GM21529 (cell line): ENCODE measurements around the gene GLIS1.

Experiments used
- ATAC-seq: cut with Tn5 transposase; IDR thresholded peaks from one replicate; pipeline ENCODE4 v1.9.1; 2021; ENCODE audit not compliant: unreplicated experiment

Gene GLIS1

DNA sequence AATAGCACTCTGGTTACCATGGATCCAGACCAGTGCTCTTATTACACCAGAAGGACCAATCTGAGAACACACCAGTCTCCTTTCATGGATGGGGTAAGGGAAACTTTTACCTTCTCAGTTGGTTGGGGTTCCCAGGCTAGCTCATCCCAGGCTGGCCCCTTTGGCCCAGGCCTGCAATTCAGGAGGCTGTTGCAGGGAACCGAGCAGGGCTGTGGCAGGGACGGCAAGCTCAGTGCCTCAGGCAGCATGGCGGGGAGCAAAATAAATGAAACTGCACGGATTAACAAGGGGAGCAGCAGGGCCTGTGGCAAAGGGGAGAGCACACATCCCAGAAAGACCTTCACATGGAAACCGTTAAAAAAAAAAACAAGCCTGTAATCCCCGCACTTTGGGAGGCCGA, 222.8 kb downstream of the GLIS1 start:
- no peak for ATAC-seq

DNA sequence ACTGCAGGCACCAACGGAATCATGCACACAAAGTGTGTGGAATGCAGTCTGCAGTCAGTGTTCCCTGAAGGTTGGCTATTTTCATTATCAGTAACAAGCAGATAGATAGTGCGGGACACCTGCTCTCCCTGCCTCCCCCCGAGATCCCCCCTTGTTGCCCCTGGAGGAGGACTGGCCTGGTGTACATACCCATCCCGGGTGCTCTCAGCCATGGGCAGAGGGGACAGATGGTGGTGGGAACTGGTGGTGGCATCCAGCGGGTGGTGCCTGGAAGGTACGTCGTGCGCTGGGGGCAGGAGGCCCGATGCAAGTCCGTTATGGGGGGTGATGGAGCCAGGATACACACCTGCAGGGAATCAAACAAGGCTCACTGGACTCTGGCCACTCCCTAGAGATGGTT, 224.5 kb downstream of the GLIS1 start:
- no peak for ATAC-seq

DNA sequence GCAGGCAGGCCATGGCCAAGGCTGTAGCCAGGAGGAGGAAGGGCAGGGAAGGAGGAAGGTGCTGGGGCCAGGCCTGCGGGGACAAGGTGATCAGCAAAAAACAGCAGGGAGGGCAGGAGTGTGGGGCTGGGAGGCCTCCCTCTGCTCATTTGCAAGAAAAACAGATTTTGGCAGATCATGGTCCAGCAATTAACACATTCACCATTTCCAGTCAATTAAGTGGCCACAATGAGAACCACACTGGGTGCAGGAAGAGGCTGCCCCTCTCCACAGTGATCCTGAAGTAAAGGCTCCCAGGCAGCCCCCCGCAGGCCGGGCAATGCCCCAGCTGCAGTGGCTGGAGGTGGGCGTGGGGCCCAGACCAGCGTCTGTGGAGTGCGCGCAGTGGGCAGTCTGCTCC, 225.1 kb downstream of the GLIS1 start:
- ATAC-seq, result no peak

DNA sequence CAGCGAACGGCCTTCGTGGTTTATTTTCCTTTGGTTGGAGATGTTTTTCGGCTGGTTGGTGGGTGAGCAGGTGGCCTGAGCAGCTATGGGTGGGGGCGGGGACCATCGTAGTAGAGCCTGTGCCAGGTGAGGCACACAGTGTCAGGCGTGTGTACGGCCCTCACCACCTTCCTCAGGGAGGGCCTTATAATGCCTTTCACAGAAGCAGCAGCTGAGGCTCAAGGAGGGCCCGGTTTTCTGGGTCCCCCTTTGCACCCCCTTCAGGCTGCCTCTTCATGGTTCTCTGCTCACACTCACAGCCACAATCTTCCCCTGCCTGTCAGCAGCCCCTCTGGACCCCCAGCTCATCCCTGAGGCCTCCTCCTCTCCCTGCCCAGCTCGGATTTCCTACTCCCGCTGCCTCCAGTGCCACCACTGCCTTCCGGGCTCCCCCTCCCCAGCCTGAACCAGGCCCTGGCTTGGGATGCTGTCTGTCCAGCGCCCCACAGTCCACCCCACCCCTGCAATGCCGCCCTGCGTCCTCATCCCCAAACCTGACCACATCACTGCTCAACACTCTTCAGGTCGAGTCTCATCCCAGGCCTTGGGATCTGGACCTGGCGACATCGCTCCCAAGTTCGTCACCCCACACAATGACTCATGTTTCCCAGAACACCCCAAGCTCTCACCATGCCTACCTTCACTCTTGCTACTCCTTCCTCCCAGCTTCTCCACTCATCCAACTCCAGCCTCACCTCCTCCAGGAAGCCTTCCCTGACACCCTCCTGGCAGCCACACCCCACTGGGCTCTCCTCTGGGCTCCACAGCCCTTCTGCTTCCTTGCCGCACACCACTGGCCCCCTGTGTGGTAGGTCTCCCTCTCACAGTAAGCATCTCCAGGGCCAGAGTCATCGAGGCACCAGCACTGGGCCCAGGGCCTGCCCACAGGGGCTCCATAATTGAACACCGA, 225.9 kb downstream of the GLIS1 start:
- no peak for ATAC-seq

DNA sequence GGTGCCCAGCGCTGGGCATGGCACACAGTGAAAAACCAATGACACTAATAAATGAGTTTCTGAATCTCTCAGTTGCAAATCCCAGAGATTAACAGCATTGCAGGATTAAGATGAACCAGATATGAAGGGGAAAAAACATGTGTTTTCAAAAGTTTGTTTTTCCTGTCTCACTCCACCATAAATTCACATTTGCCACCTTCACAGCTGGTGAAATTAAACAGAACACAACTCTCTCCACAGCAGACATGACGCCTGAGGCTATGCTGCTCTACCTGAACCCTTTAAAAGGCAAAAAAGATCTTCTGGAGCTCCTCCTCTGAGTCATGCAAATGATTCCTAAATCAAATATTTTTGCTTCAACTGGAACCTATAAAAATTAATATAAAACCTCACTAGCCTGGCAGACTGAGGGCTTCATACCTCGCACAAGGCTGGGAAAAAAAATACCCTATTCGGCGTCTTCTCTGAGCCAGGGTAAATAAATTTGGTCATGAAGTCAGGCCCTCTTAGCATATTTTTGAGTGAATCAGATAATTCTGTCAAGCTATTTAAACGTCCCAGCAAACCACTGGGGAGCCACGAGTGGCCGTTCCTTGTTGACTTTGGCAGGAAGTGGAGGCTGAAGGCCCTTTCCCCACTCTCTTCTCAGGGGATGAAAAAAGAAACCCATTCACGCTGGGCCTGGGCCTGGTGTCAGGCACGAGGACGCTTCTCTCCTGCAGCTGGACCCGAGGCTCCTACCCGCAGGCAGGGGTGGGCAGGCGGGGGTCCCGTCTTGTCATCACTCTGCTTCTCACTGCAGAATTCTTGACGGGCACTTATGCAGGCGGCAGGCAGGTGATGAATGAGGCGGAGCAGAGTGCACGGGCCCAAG, 226.8 kb downstream of the GLIS1 start:
- ATAC-seq, result no peak

DNA sequence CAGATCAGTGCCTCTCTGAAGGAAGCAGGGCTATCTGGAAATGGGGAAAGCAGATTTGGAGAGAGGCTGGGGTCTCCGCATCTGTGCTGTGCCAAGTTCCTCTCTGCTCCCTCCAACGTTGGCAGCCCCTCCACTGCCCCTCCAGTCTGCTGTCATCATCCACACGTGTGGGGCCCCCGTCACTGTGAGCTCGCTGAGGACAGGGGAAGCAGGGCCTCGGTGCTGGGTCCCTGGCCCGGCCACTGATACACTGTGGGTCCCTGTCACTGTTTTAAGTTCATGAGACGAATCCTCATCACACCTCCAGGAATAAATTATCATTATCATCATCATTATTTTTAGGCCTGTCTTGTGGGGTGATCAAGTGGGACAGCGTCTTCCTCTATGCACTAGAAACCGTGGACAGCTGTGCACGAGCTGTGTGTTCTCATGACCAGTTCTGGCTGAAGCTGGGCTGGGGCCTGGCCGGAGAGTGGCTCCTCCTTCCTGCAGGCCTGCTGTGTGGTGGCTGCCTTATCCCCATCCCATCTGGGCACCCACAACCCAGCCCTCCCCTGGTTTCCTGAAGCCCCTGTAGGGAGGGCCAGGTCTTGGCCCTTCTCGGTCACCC, 227.5 kb downstream of the GLIS1 start:
- no peak for ATAC-seq

DNA sequence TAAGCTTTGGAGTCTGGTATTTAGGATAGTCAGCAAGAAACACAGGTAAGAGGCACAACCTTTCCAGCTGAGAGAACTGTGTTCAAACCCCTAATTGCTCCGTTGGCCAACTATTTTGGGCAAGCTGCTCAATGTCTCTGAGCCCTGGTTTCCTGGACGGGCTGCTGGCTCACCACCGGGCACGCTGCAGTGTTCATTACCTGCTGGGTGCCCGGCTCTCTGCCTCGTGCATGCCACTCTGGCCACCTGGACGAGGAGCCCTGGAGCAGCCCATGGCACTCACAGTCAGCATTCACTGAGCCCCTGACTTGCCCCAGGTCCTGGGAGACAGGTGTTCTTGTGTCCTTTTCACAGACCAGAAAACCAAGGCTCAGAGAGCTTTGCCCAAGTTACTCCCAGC, 228.7 kb downstream of the GLIS1 start:
- no peak for ATAC-seq

DNA sequence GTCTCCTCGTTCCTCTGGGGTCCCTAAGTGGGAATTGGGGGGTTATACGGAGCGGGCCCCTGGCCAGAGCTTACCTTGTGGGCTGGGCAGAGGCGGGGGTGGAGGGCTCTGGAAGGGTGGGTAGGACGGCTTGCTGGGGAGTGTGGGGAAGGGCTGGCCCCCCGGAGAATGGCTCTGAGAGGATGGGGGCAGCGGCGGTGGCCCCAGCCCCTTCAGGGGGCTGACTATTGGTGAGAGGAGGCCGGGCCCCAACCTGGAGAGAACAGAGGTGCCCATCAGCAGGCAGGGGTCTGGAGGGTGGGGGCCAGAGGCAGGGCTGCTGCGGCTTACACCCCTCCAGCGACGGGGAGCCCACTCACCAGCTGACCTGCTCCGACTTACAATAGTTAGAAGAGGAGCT, 229.2 kb downstream of the GLIS1 start:
- no peak for ATAC-seq

- no peak for ATAC-seq
Observed at GRCh38 chr1:53508991-53509666, 229.8 kb downstream of the GLIS1 start.

DNA sequence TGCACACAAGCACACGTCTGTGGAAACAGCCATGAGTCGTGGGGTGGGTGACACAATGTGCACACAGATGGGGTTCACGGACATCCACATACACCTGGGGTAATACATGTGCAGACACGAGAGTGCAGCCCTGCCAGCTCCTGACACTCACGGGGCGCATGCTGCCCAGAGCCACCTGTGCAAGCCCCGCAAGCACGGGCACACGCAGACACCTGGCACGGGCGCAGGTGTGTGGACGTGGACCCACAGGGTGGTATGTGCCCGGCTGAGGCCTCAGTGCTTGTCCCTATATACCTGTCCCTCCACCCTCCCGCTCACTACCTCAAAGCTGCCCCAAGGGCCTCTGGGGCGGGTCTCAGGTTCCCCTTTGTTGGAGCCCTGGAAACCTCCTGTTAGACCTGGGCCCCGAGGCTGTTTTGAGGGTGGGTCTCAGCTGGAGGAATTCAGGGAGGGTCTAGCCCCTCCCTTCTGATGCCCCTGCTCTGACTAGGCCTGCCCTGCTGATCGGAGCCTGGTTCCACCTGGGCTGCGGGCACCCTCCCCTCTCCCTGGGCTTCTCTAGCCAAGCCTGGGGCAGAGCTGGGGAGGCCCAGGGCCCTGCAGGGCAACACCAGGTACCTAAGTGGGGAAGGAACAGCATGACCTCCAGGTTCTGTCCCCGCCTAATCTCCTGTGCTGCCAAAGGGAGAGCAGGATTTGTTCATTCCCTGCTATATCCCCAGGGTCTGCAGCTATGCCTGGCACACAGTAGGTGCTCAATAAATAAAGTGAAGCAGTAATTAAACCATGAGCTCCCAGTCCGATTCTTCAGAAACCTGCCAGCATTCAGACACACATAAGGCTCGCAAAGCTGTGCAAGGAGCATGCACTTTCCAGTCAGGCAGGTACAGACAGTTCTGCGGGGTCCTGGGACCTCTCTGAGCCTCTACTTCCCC, 230.6 kb downstream of the GLIS1 start:
- ATAC-seq, result no peak

- no peak for ATAC-seq
Observed at GRCh38 chr1:53507116-53507820, 231.7 kb downstream of the GLIS1 start.

DNA sequence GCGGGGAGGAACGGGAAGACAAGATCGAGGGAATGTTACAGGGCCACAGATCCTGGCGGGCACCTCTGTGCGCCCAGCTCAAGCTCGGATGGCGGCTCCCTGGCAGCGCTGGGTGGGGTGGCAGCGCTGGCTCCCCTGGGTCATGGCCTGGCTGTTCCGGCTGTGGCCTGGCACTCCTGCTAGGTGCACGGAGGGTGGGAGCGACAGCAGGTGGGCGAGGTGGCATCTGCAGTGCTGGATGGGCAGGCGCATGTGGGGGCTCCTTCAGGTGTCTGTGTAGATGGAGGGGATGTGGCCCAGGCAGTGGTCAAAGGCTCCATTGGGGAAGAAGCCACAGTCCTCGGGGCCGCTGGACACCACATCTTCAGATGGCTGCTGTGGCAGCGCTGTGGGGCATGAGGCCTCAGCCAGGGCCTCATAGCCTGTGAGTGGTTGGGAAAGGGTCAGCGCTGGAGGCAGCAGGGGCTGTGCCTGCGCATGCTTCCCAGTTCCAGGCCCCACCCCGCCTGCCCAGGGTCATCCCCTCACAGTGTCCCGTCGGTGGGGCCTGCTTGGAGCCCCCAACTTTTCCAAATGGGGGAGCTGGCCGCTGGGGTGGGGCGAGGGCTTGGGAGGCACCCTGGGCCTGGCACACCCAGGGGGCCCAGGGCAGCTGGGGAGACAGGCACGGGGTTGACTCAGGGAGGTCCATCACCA, 232.5 kb downstream of the GLIS1 start:
- no peak for ATAC-seq

GRCh38 chr1:53505891-53506290, 233.1 kb downstream of the GLIS1 start:
- no peak for ATAC-seq

GRCh38 chr1:53505401-53505800, 233.6 kb downstream of the GLIS1 start:
- ATAC-seq, result no peak

- no peak for ATAC-seq
Observed at GRCh38 chr1:53504901-53505300, 234.1 kb downstream of the GLIS1 start.

DNA sequence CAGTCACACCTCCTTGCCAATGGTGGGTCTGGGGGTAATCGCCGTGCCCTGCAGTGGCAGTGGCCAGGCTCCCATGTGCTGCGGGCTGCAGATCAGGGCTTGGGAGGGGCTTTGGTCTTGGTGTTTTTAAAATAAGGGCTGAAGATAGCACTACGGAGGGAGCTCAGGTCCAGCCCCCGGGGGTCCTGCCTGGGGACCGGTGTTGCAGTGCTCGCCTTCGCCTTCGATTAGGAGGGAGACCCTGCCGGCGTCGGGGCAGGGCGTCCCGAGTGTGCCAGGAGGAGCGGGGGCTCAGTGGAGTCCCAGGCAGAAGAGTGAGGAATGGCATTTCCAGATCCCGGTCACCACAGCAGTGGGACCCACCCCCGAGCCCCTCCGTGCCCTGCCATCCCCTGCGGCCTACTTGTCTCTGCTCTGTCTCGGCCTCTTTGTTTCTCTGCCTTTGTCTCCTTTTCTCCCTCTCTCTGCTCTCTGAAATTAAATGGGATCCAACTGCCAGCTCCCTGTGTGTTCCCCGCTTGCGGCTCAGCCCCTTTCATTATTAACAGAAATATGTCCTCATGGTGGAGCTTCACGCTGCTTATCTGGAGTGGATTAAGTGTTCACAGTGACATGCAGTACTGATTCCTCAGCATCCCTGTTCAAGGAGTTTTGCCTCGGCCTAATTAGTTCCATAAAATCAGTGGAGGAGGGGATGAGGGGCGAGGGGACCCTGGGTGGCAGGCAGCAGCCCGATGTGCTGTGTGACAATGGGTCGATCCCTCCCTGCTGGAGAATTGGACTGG, 235.3 kb downstream of the GLIS1 start:
- ATAC-seq, result no peak

- no peak for ATAC-seq
Observed at GRCh38 chr1:53502641-53503432, 236.1 kb downstream of the GLIS1 start.
